Esophagus squamous epithelium (tissue), 5 donors: ENCODE results near the gene TRIM46. TPM values are rescaled to one million over a fixed set of nuclear protein-coding genes. Genes with fewer than 3 reads are reported as not detected.

Experiments used
- DNase-seq: peaks from one replicate; lab custom pipeline; 2025; lab: John Stamatoyannopoulos, UW
- H3K27ac ChIP-seq, 4 donors: fragments of 200-600 bp; sonication (generic); one replicate each; pipeline ENCODE4 v1.5.1; 2016 to 2019; ENCODE audit warnings: mild to moderate bottlenecking in 1 of 4
- H3K27me3 ChIP-seq, 4 donors: fragments of 200-600 bp; sonication (generic); 1 replicate in 3 of 4; 2 replicates in 1 of 4; pipeline versions ENCODE4 v1.5.1 to v1.6.0; 2017 to 2021; ENCODE audit warnings: antibody characterized with exemption in 1 of 4
- H3K36me3 ChIP-seq, 3 donors: fragments of 200-600 bp; sonication (generic); one replicate each; pipeline ENCODE4 v1.5.1; 2016 to 2019
- H3K4me1 ChIP-seq, 3 donors: fragments of 200-600 bp; sonication (generic); one replicate each; pipeline ENCODE4 v1.5.1; 2017 to 2019
- H3K4me3 ChIP-seq, 4 donors: fragments of 200-600 bp; sonication (generic); 1 replicate in 3 of 4; 2 replicates in 1 of 4; pipeline ENCODE4 v1.5.1; 2016 to 2019; ENCODE audit warnings: mild to moderate bottlenecking in 2 of 4, moderate library complexity in 1 of 4
- H3K9me3 ChIP-seq, 3 donors: fragments of 200-600 bp; sonication (generic); one replicate each; pipeline ENCODE4 v1.5.1; 2016 to 2019
- POLR2A ChIP-seq, 4 donors: fragments of 450-650 bp; IDR thresholded peaks; one replicate each; pipeline ENCODE4 v1.6.1; 2017; ENCODE audit warnings: antibody characterized with exemption in 4 of 4, mild to moderate bottlenecking in 4 of 4, moderate library complexity in 3 of 4
- WGBS, 2 donors: methylation state at CpG; one replicate each; pipeline ENCODE4 v1.1.5; 2018; 5-methylcytosine and 5-hydroxymethylcytosine counted together
- intact Hi-C: fragments of 100-400 bp; cut with DNase I; formaldehyde crosslinking; loops from one replicate; pipeline ENCODE4 v1.15.0; 2022
- total RNA-seq, 4 donors: library from RNA; depleted of rRNA; stranded (reverse); fragments of >200 nt; gene quantifications; one replicate each; pipeline ENCODE4 v1.1.0, GENCODE V29; 2016
- TF ChIP-seq, protein P1 (sequence below), 6 experiments: fragments of 450-650 bp in 4 of 6; fragments of 200-600 bp in 2 of 6; sonication (generic) in 2 of 6; IDR thresholded peaks; one replicate each; pipeline ENCODE4 v1.5.1; 2016 to 2019; ENCODE audit warnings: antibody characterized with exemption in 6 of 6, mild to moderate bottlenecking in 4 of 6, moderate library complexity in 4 of 6
- donor health status: DM: yes; HTN: yes; CAD: no.

TRIM46 gene
- total RNA-seq, 4 donors from 2014 or later, result 0.30 to 0.53 (median 0.38) TPM; not detected in 1

DNA sequence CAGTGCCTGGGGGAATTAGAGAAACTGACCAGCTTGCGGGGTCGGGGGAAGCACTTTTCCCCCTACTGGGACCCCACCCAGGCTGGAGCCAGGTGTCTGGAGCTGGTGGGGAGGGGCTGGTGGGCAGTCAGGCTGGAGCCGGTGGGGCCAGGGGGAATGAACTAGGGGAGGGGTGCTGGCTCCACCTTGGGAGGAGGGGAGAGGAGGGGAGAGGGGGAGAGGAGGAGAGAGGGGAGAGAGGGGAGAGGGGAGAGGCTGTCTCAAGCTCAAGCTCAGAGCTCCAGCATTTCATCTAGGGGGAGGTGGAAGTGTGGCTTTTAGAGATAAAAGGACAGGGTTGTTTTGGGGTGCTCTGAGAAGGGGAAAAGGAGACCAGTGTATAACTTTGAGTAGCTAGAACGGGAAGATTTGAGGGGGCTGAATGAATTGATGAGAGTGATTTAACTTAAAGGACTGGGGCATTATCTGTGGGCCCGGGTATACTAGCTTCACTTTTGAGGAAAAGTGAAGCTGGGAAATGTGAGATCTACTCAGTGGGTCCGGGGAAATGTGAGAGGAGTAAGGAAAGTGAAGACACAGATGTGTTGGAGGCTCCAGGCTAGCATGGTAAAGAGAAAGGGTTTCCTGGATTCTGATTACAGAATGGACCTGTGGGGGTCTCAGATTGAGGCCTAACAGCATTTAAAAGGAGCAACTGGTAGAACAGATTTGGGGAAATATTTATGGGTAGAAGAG, 43.2 kb upstream of the TRIM46 start:
- H3K4me3 ChIP-seq, result peak overlapping the region; percentile 71 to 87 (median 75)
- DNase-seq, result no peak
- peaks cover 35 to 100% (median 65%) of the 10 kb centered on the region in 3 donors for H3K4me1 ChIP-seq
- intact Hi-C loops, result no loop called here
- peak overlapping the region; percentile 93 to 100 (median 99) for H3K27ac ChIP-seq
- 17 to 19% methylated on average over 3 of the region's 6 CpGs for WGBS, 2 donors
- TF ChIP-seq POLR2A (IDR thresholded peaks at IDR 0.05), result no peak
- TF ChIP-seq, protein P1, sequence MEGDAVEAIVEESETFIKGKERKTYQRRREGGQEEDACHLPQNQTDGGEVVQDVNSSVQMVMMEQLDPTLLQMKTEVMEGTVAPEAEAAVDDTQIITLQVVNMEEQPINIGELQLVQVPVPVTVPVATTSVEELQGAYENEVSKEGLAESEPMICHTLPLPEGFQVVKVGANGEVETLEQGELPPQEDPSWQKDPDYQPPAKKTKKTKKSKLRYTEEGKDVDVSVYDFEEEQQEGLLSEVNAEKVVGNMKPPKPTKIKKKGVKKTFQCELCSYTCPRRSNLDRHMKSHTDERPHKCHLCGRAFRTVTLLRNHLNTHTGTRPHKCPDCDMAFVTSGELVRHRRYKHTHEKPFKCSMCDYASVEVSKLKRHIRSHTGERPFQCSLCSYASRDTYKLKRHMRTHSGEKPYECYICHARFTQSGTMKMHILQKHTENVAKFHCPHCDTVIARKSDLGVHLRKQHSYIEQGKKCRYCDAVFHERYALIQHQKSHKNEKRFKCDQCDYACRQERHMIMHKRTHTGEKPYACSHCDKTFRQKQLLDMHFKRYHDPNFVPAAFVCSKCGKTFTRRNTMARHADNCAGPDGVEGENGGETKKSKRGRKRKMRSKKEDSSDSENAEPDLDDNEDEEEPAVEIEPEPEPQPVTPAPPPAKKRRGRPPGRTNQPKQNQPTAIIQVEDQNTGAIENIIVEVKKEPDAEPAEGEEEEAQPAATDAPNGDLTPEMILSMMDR (IDR thresholded peaks at IDR 0.05), result no peak
- peaks cover 22 to 44% (median 24%) of the 10 kb centered on the region in 3 donors for H3K36me3 ChIP-seq
- H3K9me3 ChIP-seq, result no peaks in the 10 kb centered on the region
- peaks cover 0 to 26% (median 0%) of the 10 kb centered on the region in 4 donors for H3K27me3 ChIP-seq

DNA sequence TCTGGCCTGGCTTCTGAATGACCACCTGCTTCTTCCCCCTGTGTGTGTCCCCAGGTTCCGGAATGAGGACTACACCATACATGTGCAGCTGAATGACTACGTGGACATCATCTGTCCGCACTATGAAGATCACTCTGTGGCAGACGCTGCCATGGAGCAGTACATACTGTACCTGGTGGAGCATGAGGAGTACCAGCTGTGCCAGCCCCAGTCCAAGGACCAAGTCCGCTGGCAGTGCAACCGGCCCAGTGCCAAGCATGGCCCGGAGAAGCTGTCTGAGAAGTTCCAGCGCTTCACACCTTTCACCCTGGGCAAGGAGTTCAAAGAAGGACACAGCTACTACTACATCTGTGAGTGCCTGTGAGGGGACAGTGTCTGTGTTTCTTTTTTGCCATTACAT, 42.4 kb upstream of the TRIM46 start:
- Histone ChIP-seq H3K27ac (peak overlapping the region; percentile 54 to 100 (median 99)), H3K36me3 (peaks cover 22 to 44% (median 24%) of the 10 kb centered on the region in 3 donors), H3K4me3 (peak overlapping the region in 3 of 4 donors; percentile 71 to 87 (median 75)), H3K27me3 (peaks cover 0 to 23% (median 0%) of the 10 kb centered on the region in 4 donors), H3K4me1 (peaks cover 27 to 96% (median 57%) of the 10 kb centered on the region in 3 donors), H3K9me3 (no peaks in the 10 kb centered on the region)
- intact Hi-C loops, result no loop called here
- no peak for DNase-seq
- TF ChIP-seq, protein P1 (IDR thresholded peaks at IDR 0.05), result no peak
- TF ChIP-seq POLR2A (IDR thresholded peaks at IDR 0.05), result no peak
- 72 to 93% methylated on average over 4 of the region's 8 CpGs for WGBS, 2 donors

DNA sequence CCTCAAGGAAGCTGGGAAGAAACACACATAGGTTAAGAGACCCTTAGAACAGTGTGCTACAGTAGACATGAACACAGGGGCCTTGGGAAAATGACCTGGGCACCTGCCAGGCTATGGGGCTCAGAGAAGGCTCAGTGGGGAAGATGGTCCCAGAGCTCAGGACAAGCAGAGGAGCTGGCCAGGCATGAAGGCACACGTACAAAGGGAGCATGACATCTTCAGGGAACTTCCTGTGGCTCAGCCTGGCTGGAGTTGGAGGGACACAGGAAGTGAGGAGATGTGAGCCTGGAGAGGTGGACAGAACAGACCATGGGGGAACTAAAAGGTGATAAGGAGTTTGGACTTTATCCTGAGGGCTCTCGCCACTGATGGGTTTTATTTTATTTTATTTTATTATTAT, 41.8 kb upstream of the TRIM46 start:
- TF ChIP-seq POLR2A (IDR thresholded peaks at IDR 0.05), result no peak
- TF ChIP-seq, protein P1 (IDR thresholded peaks at IDR 0.05), result no peak
- WGBS, 2 donors, result 52 to 53% methylated on average over 2 of the region's 2 CpGs
- H3K4me1 ChIP-seq, result peaks cover 23 to 96% (median 56%) of the 10 kb centered on the region in 3 donors
- peak overlapping the region in 1 of 4 donors; percentile 87 for H3K4me3 ChIP-seq
- no peaks in the 10 kb centered on the region for H3K9me3 ChIP-seq
- intact Hi-C loops, result no loop called here
- H3K36me3 ChIP-seq, result peaks cover 22 to 44% (median 24%) of the 10 kb centered on the region in 3 donors
- peak overlapping the region; percentile 54 to 100 (median 99) for H3K27ac ChIP-seq
- peaks cover 0 to 20% (median 0%) of the 10 kb centered on the region in 4 donors for H3K27me3 ChIP-seq
- DNase-seq, result no peak

DNA sequence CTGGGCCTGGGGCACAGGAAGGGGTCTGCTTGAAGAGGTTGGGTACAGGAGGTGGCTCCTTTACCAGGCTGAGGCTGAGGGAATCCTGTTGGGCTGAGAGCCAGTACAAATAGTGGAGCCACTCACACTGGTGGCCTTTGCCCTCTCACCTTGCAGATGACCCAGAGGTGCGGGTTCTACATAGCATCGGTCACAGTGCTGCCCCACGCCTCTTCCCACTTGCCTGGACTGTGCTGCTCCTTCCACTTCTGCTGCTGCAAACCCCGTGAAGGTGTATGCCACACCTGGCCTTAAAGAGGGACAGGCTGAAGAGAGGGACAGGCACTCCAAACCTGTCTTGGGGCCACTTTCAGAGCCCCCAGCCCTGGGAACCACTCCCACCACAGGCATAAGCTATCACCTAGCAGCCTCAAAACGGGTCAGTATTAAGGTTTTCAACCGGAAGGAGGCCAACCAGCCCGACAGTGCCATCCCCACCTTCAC, 39.8 kb upstream of the TRIM46 start:
- no peaks in the 10 kb centered on the region for H3K9me3 ChIP-seq
- intact Hi-C loops, result no loop called here
- H3K27me3 ChIP-seq, result peaks cover 0 to 13% (median 0%) of the 10 kb centered on the region in 4 donors
- no peak overlapping the region for H3K4me3 ChIP-seq
- no peak for DNase-seq
- TF ChIP-seq, protein P1 (IDR thresholded peaks at IDR 0.05), result no peak
- no peak for TF ChIP-seq POLR2A (IDR thresholded peaks at IDR 0.05)
- peaks cover 22 to 58% (median 24%) of the 10 kb centered on the region in 3 donors for H3K36me3 ChIP-seq
- peaks cover 25 to 96% (median 57%) of the 10 kb centered on the region in 3 donors for H3K4me1 ChIP-seq
- 66 to 83% methylated on average over 3 to 5 of the region's 7 CpGs for WGBS, 2 donors
- peak overlapping the region; percentile 97 to 100 (median 99) for H3K27ac ChIP-seq

DNA sequence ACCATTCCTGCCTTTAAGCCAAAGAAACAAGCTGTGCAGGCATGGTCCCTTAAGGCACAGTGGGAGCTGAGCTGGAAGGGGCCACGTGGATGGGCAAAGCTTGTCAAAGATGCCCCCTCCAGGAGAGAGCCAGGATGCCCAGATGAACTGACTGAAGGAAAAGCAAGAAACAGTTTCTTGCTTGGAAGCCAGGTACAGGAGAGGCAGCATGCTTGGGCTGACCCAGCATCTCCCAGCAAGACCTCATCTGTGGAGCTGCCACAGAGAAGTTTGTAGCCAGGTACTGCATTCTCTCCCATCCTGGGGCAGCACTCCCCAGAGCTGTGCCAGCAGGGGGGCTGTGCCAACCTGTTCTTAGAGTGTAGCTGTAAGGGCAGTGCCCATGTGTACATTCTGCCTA, 39.3 kb upstream of the TRIM46 start:
- 38 to 80% methylated on average over 1 of the region's 1 CpG for WGBS, 2 donors
- H3K4me3 ChIP-seq, result peak overlapping the region in 2 of 4 donors; percentile 74 to 85
- no peak for DNase-seq
- no peak for TF ChIP-seq POLR2A (IDR thresholded peaks at IDR 0.05)
- TF ChIP-seq, protein P1 (IDR thresholded peaks at IDR 0.05), result no peak
- peak overlapping the region; percentile 97 to 100 (median 99) for H3K27ac ChIP-seq
- H3K36me3 ChIP-seq, result peaks cover 22 to 59% (median 24%) of the 10 kb centered on the region in 3 donors
- H3K4me1 ChIP-seq, result peaks cover 25 to 96% (median 58%) of the 10 kb centered on the region in 3 donors
- no peaks in the 10 kb centered on the region for H3K9me3 ChIP-seq
- intact Hi-C loops, result no loop called here
- H3K27me3 ChIP-seq, result peaks cover 0 to 9% (median 0%) of the 10 kb centered on the region in 4 donors
